Effector memory CD4-positive, alpha-beta T cell (primary cell): Measurements from ENCODE around the gene EEA1.

Experiments used
- DNase-seq, 3 donors: peaks; one replicate each; pipeline ENCODE4 v3.0.0-alpha.2; 2020
- H3K27ac ChIP-seq: 2 replicates; pipeline ENCODE4 v1.7.0; 2013; ENCODE audit warnings: mild to moderate bottlenecking, low read length, moderate library complexity; ENCODE audit not compliant: insufficient read depth, poor library complexity, severe bottlenecking
- H3K27me3 ChIP-seq: replicated peaks from 2 replicates; pipeline ENCODE4 v1.7.0; 2013; ENCODE audit warnings: mild to moderate bottlenecking, low read length; ENCODE audit not compliant: insufficient read depth, control insufficient read depth, poor library complexity, severe bottlenecking
- H3K36me3 ChIP-seq: 2 replicates; pipeline ENCODE4 v1.7.0; 2013; ENCODE audit warnings: mild to moderate bottlenecking, low read length, moderate library complexity; ENCODE audit not compliant: control insufficient read depth, insufficient read depth
- H3K4me1 ChIP-seq: 2 replicates; pipeline ENCODE4 v1.7.0; 2013; ENCODE audit warnings: low read length, mild to moderate bottlenecking; ENCODE audit not compliant: control insufficient read depth, insufficient read depth, poor library complexity, severe bottlenecking
- H3K4me3 ChIP-seq: 2 replicates; pipeline ENCODE4 v1.7.0; 2013; ENCODE audit warnings: low read length, low read depth, mild to moderate bottlenecking; ENCODE audit not compliant: insufficient read depth, poor library complexity, severe bottlenecking
- H3K9me3 ChIP-seq: 2 replicates; pipeline ENCODE4 v1.7.0; 2013; ENCODE audit warnings: mild to moderate bottlenecking, low read length, moderate library complexity; ENCODE audit not compliant: control insufficient read depth

EEA1 gene

GRCh38 chr12:92732216-92732615 lies 196.9 kb downstream of the EEA1 start:
- Histone ChIP-seq H3K27me3 (no peaks in the 10 kb centered on the region), H3K9me3 (no peaks in the 10 kb centered on the region), H3K36me3 (no peaks in the 10 kb centered on the region), H3K4me1 (no peaks in the 10 kb centered on the region), H3K27ac (no peak overlapping the region), H3K4me3 (no peak overlapping the region)
- DNase-seq = no peak

- Histone ChIP-seq H3K36me3 (no peaks in the 10 kb centered on the region), H3K27ac (no peak overlapping the region), H3K9me3 (no peaks in the 10 kb centered on the region), H3K27me3 (no peaks in the 10 kb centered on the region), H3K4me1 (no peaks in the 10 kb centered on the region), H3K4me3 (no peak overlapping the region)
- DNase-seq = no peak
Measured at GRCh38 chr12:92730758-92731157, 198.3 kb downstream of the EEA1 start.

- no peaks in the 10 kb centered on the region for H3K27me3 ChIP-seq
- no peaks in the 10 kb centered on the region for H3K36me3 ChIP-seq
- no peak overlapping the region for H3K27ac ChIP-seq
- H3K4me3 ChIP-seq = no peak overlapping the region
- H3K4me1 ChIP-seq = no peaks in the 10 kb centered on the region
- peaks cover under 1% of the 10 kb centered on the region for H3K9me3 ChIP-seq
- DNase-seq = no peak
Measured at GRCh38 chr12:92729773-92730305, 199.3 kb downstream of the EEA1 start.

- peaks cover 6% of the 10 kb centered on the region for H3K9me3 ChIP-seq
- no peak for DNase-seq
- no peaks in the 10 kb centered on the region for H3K4me1 ChIP-seq
- H3K4me3 ChIP-seq = no peak overlapping the region
- H3K27me3 ChIP-seq = no peaks in the 10 kb centered on the region
- H3K36me3 ChIP-seq = no peaks in the 10 kb centered on the region
- no peak overlapping the region for H3K27ac ChIP-seq
Measured at GRCh38 chr12:92726850-92727249, 202.2 kb downstream of the EEA1 start.

GRCh38 chr12:92722897-92723296 lies 206.2 kb downstream of the EEA1 start:
- Histone ChIP-seq H3K4me1 (no peaks in the 10 kb centered on the region), H3K27ac (no peak overlapping the region), H3K36me3 (no peaks in the 10 kb centered on the region), H3K27me3 (peaks cover 3% of the 10 kb centered on the region), H3K4me3 (no peak overlapping the region), H3K9me3 (peaks cover 6% of the 10 kb centered on the region)
- DNase-seq = no peak

- H3K4me1 ChIP-seq = no peaks in the 10 kb centered on the region
- no peak overlapping the region for H3K4me3 ChIP-seq
- H3K9me3 ChIP-seq = peaks cover 6% of the 10 kb centered on the region
- peaks cover 3% of the 10 kb centered on the region for H3K27me3 ChIP-seq
- H3K36me3 ChIP-seq = no peaks in the 10 kb centered on the region
- no peak for DNase-seq
- no peak overlapping the region for H3K27ac ChIP-seq
Measured at GRCh38 chr12:92721656-92722055, 207.4 kb downstream of the EEA1 start.

- Histone ChIP-seq H3K36me3 (no peaks in the 10 kb centered on the region), H3K4me1 (no peaks in the 10 kb centered on the region), H3K27ac (no peak overlapping the region), H3K27me3 (peaks cover 3% of the 10 kb centered on the region), H3K4me3 (no peak overlapping the region), H3K9me3 (peaks cover 6% of the 10 kb centered on the region)
- DNase-seq = no peak
Measured at GRCh38 chr12:92721130-92721529, 208.0 kb downstream of the EEA1 start.
